ENCODE data around the gene SGCD.

- no peak for TF ChIP-seq CTCF (conservative IDR thresholded peaks at IDR 0.05; ENCODE audit: low read length)
- no peak for TF ChIP-seq EZH2phosphoT487 (IDR thresholded peaks at IDR 0.05; ENCODE audit: borderline replicate concordance, low read depth, low read length)
These were observed 4.3 kb upstream of the SGCD start for GRCh38 chr5:156322666-156323065.

All from OCI-LY7 (cell line).